B cell (primary cell): Measurements from ENCODE around the gene TFAP2A. TPM values are rescaled to one million over a fixed set of nuclear protein-coding genes. Genes with fewer than 3 reads are reported as not detected.
A peak's percentile ranks its signal among the peaks of the same experiment; 100 is the strongest.

Experiments used
- ATAC-seq: fragments of 200-7000 bp; cut with Tn5 transposase; one replicate; pipeline ENCODE4 v1.10.0; 2021; ENCODE audit warnings: low read depth, mild to moderate bottlenecking, moderate number of reproducible peaks, moderate library complexity
- CTCF ChIA-PET: fragments of 350-600 bp; sonication (Branson Sonifier 250); formaldehyde crosslinking; loops from one replicate; lab custom pipeline; 2021; ENCODE audit warnings: antibody characterized with exemption, inconsistent platforms; lab: Charles Lee
- POLR2A ChIA-PET: fragments of 350-600 bp; sonication (Branson Sonifier 250); formaldehyde crosslinking; loops from one replicate; lab custom pipeline; 2021; ENCODE audit warnings: antibody characterized with exemption; lab: Charles Lee
- DNase-seq: peaks from one replicate; pipeline ENCODE4 v3.0.0; 2013
- H2AFZ ChIP-seq: 2 replicates; pipeline ENCODE4 v1.6.1; 2012; ENCODE audit warnings: mild to moderate bottlenecking, low read depth, low read length; ENCODE audit not compliant: insufficient read depth, poor library complexity, severe bottlenecking
- H3K27ac ChIP-seq, 2 donors: 1 replicate in 1 of 2; 2 replicates in 1 of 2; pipeline ENCODE4 v1.5.1; 2012 to 2013; ENCODE audit warnings: low read length in 2 of 2, mild to moderate bottlenecking in 2 of 2, moderate library complexity in 1 of 2
- H3K27me3 ChIP-seq, 4 experiments: fragments of 200-600 bp in 1 of 4; sonication (generic) in 1 of 4; replicated peaks in 1 of 4; 1 replicate in 2 of 4; 2 replicates in 2 of 4; pipeline versions ENCODE4 v1.6.1 to v1.7.0; 2013 to 2016; ENCODE audit warnings: low read length in 3 of 4, mild to moderate bottlenecking in 2 of 4, mixed read lengths in 1 of 4, moderate library complexity in 1 of 4; ENCODE audit not compliant: insufficient read depth in 4 of 4, control insufficient read depth in 3 of 4; ENCODE audit errors: control extremely low read depth in 1 of 4
- H3K36me3 ChIP-seq, 2 experiments: replicated peaks in 1 of 2; 1 replicate in 1 of 2; 2 replicates in 1 of 2; pipeline versions ENCODE4 v1.6.1 to v1.7.1; 2013; ENCODE audit warnings: low read length in 1 of 2; ENCODE audit not compliant: insufficient read depth in 2 of 2, control insufficient read depth in 1 of 2; ENCODE audit errors: control extremely low read depth in 1 of 2, extremely low read depth in 1 of 2
- H3K4me1 ChIP-seq, 2 donors: fragments of 200-600 bp in 1 of 2; sonication (generic) in 1 of 2; 1 replicate in 1 of 2; 2 replicates in 1 of 2; pipeline versions ENCODE4 v1.5.1 to v1.6.1; 2013 to 2017; ENCODE audit warnings: low read length in 2 of 2; ENCODE audit not compliant: control insufficient read depth in 2 of 2, insufficient read depth in 2 of 2
- H3K4me2 ChIP-seq: replicated peaks from 2 replicates; pipeline ENCODE3; 2012; ENCODE audit warnings: mild to moderate bottlenecking, low read depth, low read length; ENCODE audit not compliant: poor library complexity, severe bottlenecking
- H3K4me3 ChIP-seq, 5 experiments: fragments of 200-600 bp in 1 of 5; sonication (generic) in 1 of 5; 1 replicate in 3 of 5; 2 replicates in 2 of 5; pipeline versions ENCODE4 v1.5.1 to v1.7.0; 2011 to 2016; ENCODE audit warnings: low read length in 4 of 5, mild to moderate bottlenecking in 4 of 5, low read depth in 2 of 5, control low read depth in 1 of 5, moderate library complexity in 1 of 5; ENCODE audit not compliant: insufficient read depth in 1 of 5; ENCODE audit errors: control extremely low read depth in 1 of 5, extremely low read depth in 1 of 5
- H3K79me2 ChIP-seq: fragments of 200-600 bp; sonication (generic); one replicate; pipeline ENCODE4 v1.6.0; 2016; ENCODE audit warnings: low read length; ENCODE audit not compliant: control insufficient read depth, insufficient read depth
- H3K9ac ChIP-seq: fragments of 200-600 bp; sonication (generic); 2 replicates; pipeline ENCODE4 v1.6.1; 2017; ENCODE audit warnings: mild to moderate bottlenecking, low read length, moderate library complexity
- H3K9me3 ChIP-seq, 3 donors: one replicate each; pipeline versions ENCODE4 v1.6.1 to v1.7.1; 2013; ENCODE audit warnings: low read length in 2 of 3; ENCODE audit not compliant: control insufficient read depth in 2 of 3, insufficient read depth in 1 of 3; ENCODE audit errors: control extremely low read depth in 1 of 3
- H4K20me1 ChIP-seq: 2 replicates; pipeline ENCODE4 v1.6.0; 2012; ENCODE audit warnings: mild to moderate bottlenecking, low read length; ENCODE audit not compliant: insufficient read depth, control insufficient read depth, poor library complexity, severe bottlenecking
- H3K27ac Mint-ChIP-seq: one replicate; pipeline ENCODE4 v1.8.0; 2021; ENCODE audit warnings: mixed read lengths
- H3K27me3 Mint-ChIP-seq: one replicate; pipeline ENCODE4 v1.8.0; 2021; ENCODE audit warnings: mixed read lengths
- H3K4me1 Mint-ChIP-seq: one replicate; pipeline ENCODE4 v1.8.0; 2021; ENCODE audit warnings: mixed read lengths
- H3K4me3 Mint-ChIP-seq: one replicate; pipeline ENCODE4 v1.8.0; 2021; ENCODE audit warnings: mixed read lengths
- H3K9me3 Mint-ChIP-seq: one replicate; pipeline ENCODE4 v1.8.0; 2022; ENCODE audit warnings: mixed read lengths; ENCODE audit not compliant: insufficient read depth
- EZH2 ChIP-seq: IDR thresholded peaks from 2 replicates; pipeline ENCODE4 v1.6.1; 2012; ENCODE audit warnings: borderline replicate concordance, low read depth, mild to moderate bottlenecking, moderate library complexity, low read length; ENCODE audit not compliant: insufficient read depth, poor library complexity, severe bottlenecking
- WGBS: methylation state at CpG from one replicate; pipeline ENCODE4 v1.1.5; 2013; ENCODE audit warnings: missing lambda C conversion rate; ENCODE audit not compliant: insufficient coverage; 5-methylcytosine and 5-hydroxymethylcytosine counted together
- intact Hi-C: fragments of 100-400 bp; cut with micrococcal nuclease; formaldehyde crosslinking; loops from one replicate; pipeline ENCODE4 v1.10.0; 2022
- polyA plus RNA-seq: library from polyadenylated mRNA; depleted of rRNA; stranded (reverse); fragments of >200 nt; gene quantifications from 2 replicates; pipeline ENCODE4 v1.2.3, GENCODE V29; 2012
- total RNA-seq, 2 donors: library from RNA; stranded (reverse); fragments of 120-200 nt in 1 of 2; gene quantifications; 1 replicate in 1 of 2; 2 replicates in 1 of 2; pipeline versions ENCODE4 v1.2.3 to v1.2.4, GENCODE V29; 2013 to 2022
- TF ChIP-seq, protein P1 (sequence below): fragments of 200-600 bp; IDR thresholded peaks from one replicate; pipeline ENCODE4 v1.8.0; 2022; ENCODE audit warnings: antibody characterized with exemption, mild to moderate bottlenecking

TFAP2A gene
- total and polyA plus RNA-seq, 2 donors (not counting 1 experiment from before 2014, with no cell fraction given), result not detected

DNA sequence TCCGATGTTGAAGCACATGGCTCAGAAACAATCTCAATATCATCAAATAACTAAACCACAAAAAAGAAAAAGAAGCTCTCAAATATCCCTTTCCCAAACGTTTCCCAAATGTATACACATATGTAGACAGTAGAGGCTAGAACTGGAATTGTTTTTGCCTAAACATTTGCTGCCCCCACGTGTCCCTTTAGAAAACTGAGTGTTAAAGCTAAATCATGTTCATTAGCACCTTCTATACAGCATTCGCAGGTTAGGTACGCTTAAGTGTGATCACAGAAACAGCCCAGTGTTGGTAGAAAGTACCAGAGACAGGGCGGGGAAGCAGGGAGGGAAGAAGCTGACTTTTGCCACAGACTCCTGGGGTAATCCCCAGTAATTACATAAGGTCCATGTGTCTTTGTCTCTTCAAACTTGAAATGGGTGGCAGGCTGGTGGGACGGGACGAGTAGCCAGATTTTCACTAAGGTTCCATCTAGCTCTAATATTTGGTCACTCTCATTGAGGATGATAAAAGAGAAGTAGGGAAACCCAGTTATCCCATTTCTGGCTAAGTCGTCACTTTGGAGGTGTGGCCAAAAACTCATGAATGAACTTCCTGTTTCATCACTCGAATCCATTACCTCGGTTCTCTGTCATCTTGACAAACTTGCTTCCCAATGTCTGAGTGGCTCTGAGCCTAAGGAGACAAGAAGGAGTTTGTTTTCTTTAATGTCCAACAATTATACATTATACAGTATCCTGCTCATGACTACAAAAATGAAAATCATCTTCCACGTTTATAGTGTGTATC is 15.0 kb upstream of the TFAP2A start:
- no peaks in the 10 kb centered on the region for H3K79me2 ChIP-seq
- H3K9me3 Mint-ChIP-seq, result peaks cover 2% of the 10 kb centered on the region
- POLR2A ChIA-PET, result interaction anchor here (0.5 kb wide), 1 partner anchor 428 kb away, joined by 3 read pairs; no protein-coding TSS in a partner anchor
- peak overlapping the region; percentile 45 for H2AFZ ChIP-seq
- TF ChIP-seq, protein P1, sequence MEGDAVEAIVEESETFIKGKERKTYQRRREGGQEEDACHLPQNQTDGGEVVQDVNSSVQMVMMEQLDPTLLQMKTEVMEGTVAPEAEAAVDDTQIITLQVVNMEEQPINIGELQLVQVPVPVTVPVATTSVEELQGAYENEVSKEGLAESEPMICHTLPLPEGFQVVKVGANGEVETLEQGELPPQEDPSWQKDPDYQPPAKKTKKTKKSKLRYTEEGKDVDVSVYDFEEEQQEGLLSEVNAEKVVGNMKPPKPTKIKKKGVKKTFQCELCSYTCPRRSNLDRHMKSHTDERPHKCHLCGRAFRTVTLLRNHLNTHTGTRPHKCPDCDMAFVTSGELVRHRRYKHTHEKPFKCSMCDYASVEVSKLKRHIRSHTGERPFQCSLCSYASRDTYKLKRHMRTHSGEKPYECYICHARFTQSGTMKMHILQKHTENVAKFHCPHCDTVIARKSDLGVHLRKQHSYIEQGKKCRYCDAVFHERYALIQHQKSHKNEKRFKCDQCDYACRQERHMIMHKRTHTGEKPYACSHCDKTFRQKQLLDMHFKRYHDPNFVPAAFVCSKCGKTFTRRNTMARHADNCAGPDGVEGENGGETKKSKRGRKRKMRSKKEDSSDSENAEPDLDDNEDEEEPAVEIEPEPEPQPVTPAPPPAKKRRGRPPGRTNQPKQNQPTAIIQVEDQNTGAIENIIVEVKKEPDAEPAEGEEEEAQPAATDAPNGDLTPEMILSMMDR, result no peak
- no peak for TF ChIP-seq EZH2
- no peak overlapping the region for H3K27ac Mint-ChIP-seq
- peaks cover 49% of the 10 kb centered on the region for H3K27me3 Mint-ChIP-seq
- peak overlapping the region; percentile 21 for H3K4me2 ChIP-seq
- ATAC-seq (peak; percentile 24), DNase-seq (peak; percentile 25)
- peaks cover 0 to 13% (median 3%) of the 10 kb centered on the region in 3 donors for H3K9me3 ChIP-seq
- H3K36me3 ChIP-seq, result no peaks in the 10 kb centered on the region
- H4K20me1 ChIP-seq, result no peaks in the 10 kb centered on the region
- H3K9ac ChIP-seq, result peak overlapping the region; percentile 14
- peaks cover 19 to 23% of the 10 kb centered on the region in 2 donors for H3K4me1 ChIP-seq
- H3K27me3 ChIP-seq, result peaks cover under 1 to 40% (median 33%) of the 10 kb centered on the region in 4 experiments
- intact Hi-C loops, result no loop called here
- CTCF ChIA-PET, result interaction anchor here (0.7 to 1.8 kb wide), 7 partner anchors 8 to 1931 kb away, joined by 3 to 7 read pairs (median 5); no protein-coding TSS in a partner anchor
- peaks cover 16% of the 10 kb centered on the region for H3K4me1 Mint-ChIP-seq
- H3K27ac ChIP-seq, result no peak overlapping the region
- H3K4me3 Mint-ChIP-seq, result peak overlapping the region; percentile 9
- H3K4me3 ChIP-seq, result no peak overlapping the region
- 25% methylated on average over 3 of the region's 12 CpGs for WGBS

DNA sequence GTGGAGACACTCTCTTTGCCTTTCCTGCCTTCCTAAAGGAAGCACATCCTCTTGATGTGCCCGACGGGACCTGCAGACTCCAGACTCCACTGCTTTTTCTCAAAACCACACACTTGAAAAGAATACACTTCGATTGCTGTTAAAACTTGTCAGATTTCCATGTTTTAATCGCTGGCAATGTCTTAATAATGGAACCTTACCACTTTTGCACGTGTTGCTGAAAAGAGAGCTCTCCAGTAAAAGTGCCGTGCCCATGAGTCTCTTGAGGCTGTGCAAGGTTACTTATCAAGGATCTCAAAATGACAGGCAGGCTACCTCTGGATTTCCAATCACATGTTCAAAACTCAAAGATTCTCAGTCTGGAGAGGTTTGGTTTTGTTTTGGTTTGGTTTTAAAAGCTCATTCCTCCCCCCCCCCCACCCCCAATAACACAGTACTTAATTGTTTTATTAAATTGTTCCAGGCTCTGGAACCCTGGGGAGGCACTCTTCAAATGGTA is 12.0 kb upstream of the TFAP2A start:
- no peak overlapping the region for H3K27ac Mint-ChIP-seq
- H3K27me3 ChIP-seq, result peaks cover 2 to 70% (median 59%) of the 10 kb centered on the region in 4 experiments
- POLR2A ChIA-PET, result no interaction called here

More for the DNA sequence above, 12.0 kb upstream of the TFAP2A start:
- H3K9ac ChIP-seq, result peak overlapping the region; percentile 60
- H3K4me3 ChIP-seq, result peak overlapping the region in 4 of 5 experiments; percentile 4 to 61 (median 46)
- peaks cover 25% of the 10 kb centered on the region for H3K4me1 Mint-ChIP-seq
- intact Hi-C loops, result no loop called here
- peaks cover 71% of the 10 kb centered on the region for H3K27me3 Mint-ChIP-seq
- no peaks in the 10 kb centered on the region for H3K79me2 ChIP-seq
- peak overlapping the region; percentile 76 for H3K4me2 ChIP-seq
- H3K4me1 ChIP-seq, result peaks cover 28 to 39% of the 10 kb centered on the region in 2 donors
- WGBS, result 6% methylated on average over 4 of the region's 6 CpGs
- H3K27ac ChIP-seq, result no peak overlapping the region
- no peaks in the 10 kb centered on the region for H3K36me3 ChIP-seq
- DNase-seq, result no peak
- no peak for ATAC-seq
- peak overlapping the region; percentile 78 for H3K4me3 Mint-ChIP-seq
- peaks cover 0 to 38% (median 15%) of the 10 kb centered on the region in 3 donors for H3K9me3 ChIP-seq
- H4K20me1 ChIP-seq, result no peaks in the 10 kb centered on the region
- H3K9me3 Mint-ChIP-seq, result peaks cover 7% of the 10 kb centered on the region
- CTCF ChIA-PET, result interaction anchor here (0.6 kb wide), 1 partner anchor 8 kb away, joined by 4 read pairs; no protein-coding TSS in a partner anchor
- TF ChIP-seq EZH2, result no peak
- TF ChIP-seq, protein P1, result no peak
- H2AFZ ChIP-seq, result no peak overlapping the region
